Mesenchymal stem cell (in vitro differentiated cells and primary cell): ENCODE results near the gene SGIP1.

ENCODE experiments used
- DNase-seq: peaks from one replicate; pipeline ENCODE4 v3.0.0-alpha.2; 2013
- H2AFZ ChIP-seq: one replicate; pipeline ENCODE4 v1.6.1; 2013; ENCODE audit warnings: low read depth, mild to moderate bottlenecking, control low read depth, inconsistent platforms, low read length, moderate library complexity
- H2AK5ac ChIP-seq: 2 replicates; pipeline ENCODE4 v1.6.1; 2013; ENCODE audit warnings: low read length, moderate library complexity, mild to moderate bottlenecking, inconsistent platforms; ENCODE audit not compliant: severe bottlenecking
- H2BK120ac ChIP-seq: one replicate; pipeline ENCODE4 v1.6.1; 2013; ENCODE audit warnings: low read depth, mild to moderate bottlenecking, inconsistent platforms, low read length, moderate library complexity
- H2BK12ac ChIP-seq, 2 experiments: one replicate each; pipeline ENCODE4 v1.6.1; 2013; ENCODE audit warnings: inconsistent platforms in 2 of 2, low read length in 2 of 2, mild to moderate bottlenecking in 2 of 2, moderate library complexity in 2 of 2, control low read depth in 1 of 2
- H2BK15ac ChIP-seq: one replicate; pipeline ENCODE4 v1.6.1; 2013; ENCODE audit warnings: mild to moderate bottlenecking, low read depth, inconsistent platforms; ENCODE audit not compliant: poor library complexity, severe bottlenecking
- H2BK5ac ChIP-seq: 2 replicates; pipeline ENCODE4 v1.6.1; 2013; ENCODE audit warnings: low read depth, mild to moderate bottlenecking, low read length, control low read depth, inconsistent platforms; ENCODE audit not compliant: poor library complexity, severe bottlenecking
- H3K14ac ChIP-seq, 2 experiments: one replicate each; pipeline ENCODE4 v1.6.1; 2013; ENCODE audit warnings: inconsistent platforms in 2 of 2, low read length in 2 of 2, control low read depth in 1 of 2, mild to moderate bottlenecking in 1 of 2, moderate library complexity in 1 of 2
- H3K18ac ChIP-seq, 2 experiments: one replicate each; pipeline ENCODE4 v1.6.1; 2013; ENCODE audit warnings: inconsistent platforms in 2 of 2, low read length in 2 of 2, control low read depth in 1 of 2, low read depth in 1 of 2, mild to moderate bottlenecking in 1 of 2
- H3K23ac ChIP-seq, 2 experiments: one replicate each; pipeline ENCODE4 v1.6.1; 2013; ENCODE audit warnings: inconsistent platforms in 2 of 2, low read length in 2 of 2, mild to moderate bottlenecking in 2 of 2, moderate library complexity in 2 of 2, control low read depth in 1 of 2
- H3K27ac ChIP-seq: 2 replicates; pipeline ENCODE4 v1.5.1; 2013; ENCODE audit warnings: mild to moderate bottlenecking, moderate library complexity, low read length, control low read depth, inconsistent platforms; ENCODE audit not compliant: poor library complexity, severe bottlenecking
- H3K27me3 ChIP-seq, 2 experiments: 2 replicates each; pipeline versions ENCODE4 v1.6.1 to v1.7.0; 2013; ENCODE audit warnings: low read length in 2 of 2, mild to moderate bottlenecking in 2 of 2, moderate library complexity in 2 of 2, control low read depth in 1 of 2, inconsistent platforms in 1 of 2; ENCODE audit not compliant: control insufficient read depth in 1 of 2, insufficient read depth in 1 of 2
- H3K36me3 ChIP-seq, 2 experiments: 2 replicates each; pipeline versions ENCODE4 v1.6.1 to v1.7.0; 2013; ENCODE audit warnings: low read length in 2 of 2, control low read depth in 1 of 2, inconsistent platforms in 1 of 2, low read depth in 1 of 2, mild to moderate bottlenecking in 1 of 2; ENCODE audit not compliant: insufficient read depth in 2 of 2, control insufficient read depth in 1 of 2
- H3K4ac ChIP-seq, 2 experiments: one replicate each; pipeline ENCODE4 v1.6.1; 2013; ENCODE audit warnings: inconsistent platforms in 2 of 2, low read length in 2 of 2, mild to moderate bottlenecking in 2 of 2, moderate library complexity in 2 of 2, control low read depth in 1 of 2, low read depth in 1 of 2
- H3K4me1 ChIP-seq: 2 replicates; pipeline ENCODE4 v1.6.1; 2013; ENCODE audit warnings: low read depth, low read length, control low read depth; ENCODE audit not compliant: control insufficient read depth, insufficient read depth
- H3K4me2 ChIP-seq: 2 replicates; pipeline ENCODE4 v1.6.1; 2013; ENCODE audit warnings: low read length, mild to moderate bottlenecking, inconsistent platforms; ENCODE audit not compliant: poor library complexity, severe bottlenecking
- H3K4me3 ChIP-seq, 2 experiments: 2 replicates each; pipeline versions ENCODE4 v1.5.1 to v1.7.0; 2013; ENCODE audit warnings: low read length in 2 of 2, mild to moderate bottlenecking in 2 of 2, control low read depth in 1 of 2, low read depth in 1 of 2; ENCODE audit not compliant: insufficient read depth in 1 of 2
- H3K79me1 ChIP-seq: replicated peaks from 2 replicates; pipeline ENCODE4 v1.6.1; 2013; ENCODE audit warnings: mild to moderate bottlenecking, control low read depth, low read length, inconsistent platforms; ENCODE audit not compliant: poor library complexity, severe bottlenecking
- H3K9ac ChIP-seq: 2 replicates; pipeline ENCODE4 v1.7.0; 2013; ENCODE audit warnings: mild to moderate bottlenecking, low read length, moderate library complexity
- H3K9me3 ChIP-seq: 2 replicates; pipeline ENCODE4 v1.7.0; 2013; ENCODE audit warnings: mild to moderate bottlenecking, low read length; ENCODE audit not compliant: control insufficient read depth
- H4K8ac ChIP-seq: one replicate; pipeline ENCODE4 v1.6.1; 2013; ENCODE audit warnings: inconsistent platforms, mild to moderate bottlenecking, low read length, moderate library complexity
- H4K91ac ChIP-seq: one replicate; pipeline ENCODE4 v1.6.1; 2013; ENCODE audit warnings: mild to moderate bottlenecking, low read length, inconsistent platforms
- WGBS: methylation state at CpG from one replicate; pipeline ENCODE4 v1.1.7; 2013; ENCODE audit warnings: mixed read lengths; 5-methylcytosine and 5-hydroxymethylcytosine counted together

Gene SGIP1

GRCh38 chr1:66576645-66577044, 42.7 kb downstream of the SGIP1 start:
- H2BK12ac ChIP-seq = peak overlapping the region; percentile 12 to 75
- H2AFZ ChIP-seq = no peak overlapping the region
- H3K27me3 ChIP-seq = no peaks in the 10 kb centered on the region
- H3K79me1 ChIP-seq = peaks cover 18% of the 10 kb centered on the region
- H2BK120ac ChIP-seq = no peak overlapping the region
- H3K9me3 ChIP-seq = no peaks in the 10 kb centered on the region
- peak overlapping the region; percentile 30 for H3K9ac ChIP-seq
- H3K4me2 ChIP-seq = no peak overlapping the region
- H3K36me3 ChIP-seq = no peaks in the 10 kb centered on the region
- H3K14ac ChIP-seq = no peak overlapping the region
- peak; percentile 74 for DNase-seq
- no peak overlapping the region for H2BK5ac ChIP-seq
- H4K8ac ChIP-seq = peak overlapping the region; percentile 24
- no peak overlapping the region for H4K91ac ChIP-seq
- peaks cover 3% of the 10 kb centered on the region for H3K4me1 ChIP-seq
- H3K4ac ChIP-seq = peak overlapping the region in 1 of 2 experiments; percentile 15
- H3K4me3 ChIP-seq = no peak overlapping the region
- peak overlapping the region; percentile 14 to 90 for H3K18ac ChIP-seq
- peak overlapping the region in 1 of 2 experiments; percentile 52 for H3K23ac ChIP-seq
- H3K27ac ChIP-seq = no peak overlapping the region
- WGBS = no CpG with 5 or more reads among the region's 1 CpG
- H2BK15ac ChIP-seq = no peak overlapping the region
- no peak overlapping the region for H2AK5ac ChIP-seq

DNA sequence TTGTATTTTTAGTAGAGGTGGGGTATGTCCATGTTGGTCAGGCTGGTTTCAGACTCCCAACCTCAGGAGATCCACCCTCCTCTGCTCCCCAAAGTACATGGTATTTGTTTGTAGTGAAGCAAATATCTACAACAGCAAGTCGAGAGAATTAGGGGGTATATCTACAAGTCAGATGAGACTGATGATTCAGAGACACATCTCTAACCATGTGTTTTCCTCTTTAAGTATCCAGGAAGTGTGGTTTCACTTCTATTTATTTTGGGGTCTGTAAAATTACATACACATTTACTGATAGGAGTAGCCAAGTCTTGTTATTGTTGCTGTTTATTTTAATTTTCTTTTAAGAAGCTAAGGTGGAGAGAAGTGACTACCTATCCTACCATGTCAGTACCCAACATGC, 44.9 kb downstream of the SGIP1 start:
- Histone ChIP-seq H3K79me1 (peaks cover 16% of the 10 kb centered on the region), H3K4me2 (no peak overlapping the region), H2BK15ac (no peak overlapping the region), H4K8ac (peak overlapping the region; percentile 31), H3K36me3 (no peaks in the 10 kb centered on the region), H2BK120ac (no peak overlapping the region), H3K4ac (no peak overlapping the region), H3K9ac (no peak overlapping the region), H4K91ac (no peak overlapping the region), H3K27ac (no peak overlapping the region), H3K14ac (no peak overlapping the region), H3K4me3 (no peak overlapping the region), H2AFZ (no peak overlapping the region), H3K4me1 (peaks cover 3% of the 10 kb centered on the region), H3K9me3 (no peaks in the 10 kb centered on the region), H3K18ac (no peak overlapping the region), H2BK12ac (no peak overlapping the region), H2AK5ac (no peak overlapping the region), H3K27me3 (no peaks in the 10 kb centered on the region), H3K23ac (no peak overlapping the region), H2BK5ac (no peak overlapping the region)
- no CpG with 5 or more reads among the region's 1 CpG for WGBS
- DNase-seq = no peak

DNA sequence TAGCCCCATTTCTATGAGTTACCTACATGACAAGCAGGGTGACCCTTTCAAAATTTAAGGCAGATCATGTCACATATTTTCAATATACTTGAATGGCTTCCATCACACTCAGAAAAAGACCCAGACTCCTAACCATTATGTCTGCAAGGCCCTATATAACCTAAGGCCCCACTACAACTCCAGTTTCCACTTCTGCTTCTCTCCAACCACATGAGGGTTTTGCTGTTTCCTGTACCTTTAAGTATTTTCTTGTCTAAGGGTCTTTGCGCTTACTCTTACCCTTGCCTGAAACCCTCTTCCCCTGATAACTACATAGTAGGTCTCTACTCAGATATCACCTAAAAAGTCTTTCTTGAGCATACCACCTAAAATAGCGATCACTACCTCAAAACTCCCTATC, 46.1 kb downstream of the SGIP1 start:
- Histone ChIP-seq H3K9me3 (no peaks in the 10 kb centered on the region), H3K4me2 (no peak overlapping the region)
- 98% methylated on average over 2 of the region's 2 CpGs for WGBS

GRCh38 chr1:66583021-66583420, 49.1 kb downstream of the SGIP1 start:
- no peak overlapping the region for H3K27ac ChIP-seq
- no peak overlapping the region for H3K4ac ChIP-seq
- H3K4me1 ChIP-seq = peaks cover 3% of the 10 kb centered on the region
- H4K8ac ChIP-seq = no peak overlapping the region
- H2BK15ac ChIP-seq = no peak overlapping the region
- no peak overlapping the region for H2BK120ac ChIP-seq
- H2AFZ ChIP-seq = no peak overlapping the region
- no peak overlapping the region for H3K18ac ChIP-seq
- no peaks in the 10 kb centered on the region for H3K27me3 ChIP-seq
- no peaks in the 10 kb centered on the region for H3K36me3 ChIP-seq
- no peaks in the 10 kb centered on the region for H3K9me3 ChIP-seq
- H3K4me3 ChIP-seq = no peak overlapping the region
- H2BK5ac ChIP-seq = no peak overlapping the region
- H3K79me1 ChIP-seq = peaks cover 7% of the 10 kb centered on the region
- 100% methylated on average over 2 of the region's 2 CpGs for WGBS
- H2BK12ac ChIP-seq = no peak overlapping the region
- no peak overlapping the region for H2AK5ac ChIP-seq
- H3K23ac ChIP-seq = no peak overlapping the region
- DNase-seq = no peak
- H3K14ac ChIP-seq = no peak overlapping the region
- no peak overlapping the region for H3K4me2 ChIP-seq
- no peak overlapping the region for H3K9ac ChIP-seq
- no peak overlapping the region for H4K91ac ChIP-seq

More for the DNA sequence above, 46.1 kb downstream of the SGIP1 start:
- H2BK12ac ChIP-seq = no peak overlapping the region
- H3K4me1 ChIP-seq = peaks cover 3% of the 10 kb centered on the region
- H3K79me1 ChIP-seq = peaks cover 10% of the 10 kb centered on the region
- no peak overlapping the region for H3K27ac ChIP-seq
- H3K36me3 ChIP-seq = no peaks in the 10 kb centered on the region
- H3K14ac ChIP-seq = no peak overlapping the region
- no peak overlapping the region for H3K4me3 ChIP-seq
- H4K8ac ChIP-seq = no peak overlapping the region
- H2BK15ac ChIP-seq = no peak overlapping the region
- no peak overlapping the region for H3K18ac ChIP-seq
- no peak overlapping the region for H2BK5ac ChIP-seq
- H4K91ac ChIP-seq = no peak overlapping the region
- no peak overlapping the region for H3K9ac ChIP-seq
- H2AK5ac ChIP-seq = no peak overlapping the region
- DNase-seq = no peak
- no peaks in the 10 kb centered on the region for H3K27me3 ChIP-seq
- no peak overlapping the region for H2BK120ac ChIP-seq
- H2AFZ ChIP-seq = no peak overlapping the region
- H3K4ac ChIP-seq = peak overlapping the region in 1 of 2 experiments; percentile 28
- no peak overlapping the region for H3K23ac ChIP-seq
